NCI-H524 (cell line): Measurements from ENCODE around the gene KCNN4.
"Not testable (repeated sequence)": the region's sequence is repeated elsewhere in the genome, so short reads cannot be mapped to it uniquely, and the experiment has no call there.

Experiments used
- DNase-seq, 2 experiments: peaks; one replicate each; lab custom pipeline; 2025; lab: John Stamatoyannopoulos, UW

KCNN4 gene

GRCh38 chr19:43780706-43781525, at the start of gene KCNN4:
KCNN4 (minus strand) TSS chr19:43780973; CDS start chr19:43780861, 112 bp downstream.
- DNase-seq, result no peak

- DNase-seq, result peak; percentile 81 to 85
These were observed 46.3 kb upstream of the KCNN4 start, which contains the start of gene ZNF283 for GRCh38 chr19:43826787-43827754. ZNF283 (plus strand) TSS chr19:43827321; CDS start chr19:43833505, 6,184 bp downstream.

- DNase-seq, result not testable (repeated sequence)
These were observed 43.8 kb upstream of the KCNN4 start for GRCh38 chr19:43824572-43824971.

- DNase-seq, result not testable (repeated sequence)
These were observed 43.1 kb upstream of the KCNN4 start for GRCh38 chr19:43823856-43824255.

GRCh38 chr19:43820884-43821215, 40.1 kb upstream of the KCNN4 start:
- DNase-seq, result no peak

GRCh38 chr19:43820098-43820883, 39.5 kb upstream of the KCNN4 start:
- peak; percentile 23 to 58 for DNase-seq

- no peak for DNase-seq
These were observed 37.7 kb upstream of the KCNN4 start for GRCh38 chr19:43818500-43818899.

GRCh38 chr19:43817454-43817853, 36.7 kb upstream of the KCNN4 start:
- not testable (repeated sequence) for DNase-seq

GRCh38 chr19:43814663-43815352, 34.0 kb upstream of the KCNN4 start:
- no peak for DNase-seq

GRCh38 chr19:43812688-43813087, 31.9 kb upstream of the KCNN4 start:
- no peak for DNase-seq

- DNase-seq, result no peak
These were observed 31.5 kb upstream of the KCNN4 start for GRCh38 chr19:43812259-43812658.

GRCh38 chr19:43811837-43812236, 31.1 kb upstream of the KCNN4 start:
- DNase-seq, result no peak

GRCh38 chr19:43809762-43810696, 29.3 kb upstream of the KCNN4 start:
- DNase-seq, result peak in 1 of 2 experiments; percentile 38

GRCh38 chr19:43807651-43808050, 26.9 kb upstream of the KCNN4 start:
- DNase-seq, result no peak

- no peak for DNase-seq
These were observed 26.1 kb upstream of the KCNN4 start for GRCh38 chr19:43806848-43807247.

- not testable (repeated sequence) for DNase-seq
These were observed 25.6 kb upstream of the KCNN4 start for GRCh38 chr19:43806401-43806800.

GRCh38 chr19:43804432-43804831, 23.7 kb upstream of the KCNN4 start:
- no peak for DNase-seq

- no peak for DNase-seq
These were observed 21.6 kb upstream of the KCNN4 start, which contains the start of gene LYPD5 for GRCh38 chr19:43802216-43802951. LYPD5 (minus strand) TSS chr19:43802447; CDS start chr19:43802380, 67 bp downstream.

- no peak for DNase-seq
These were observed 18.8 kb upstream of the KCNN4 start for GRCh38 chr19:43799502-43800142.
